ENCODE measurements around the gene BCL2L14. TPM values are rescaled to one million over a fixed set of nuclear protein-coding genes. Genes with fewer than 3 reads are reported as not detected.

The BCL2L14 gene
- total and polyA plus RNA-seq, 9 of the 15 experiments (the other 6 are each of a cell fraction or from before 2014, with no cell fraction given): not detected

DNA sequence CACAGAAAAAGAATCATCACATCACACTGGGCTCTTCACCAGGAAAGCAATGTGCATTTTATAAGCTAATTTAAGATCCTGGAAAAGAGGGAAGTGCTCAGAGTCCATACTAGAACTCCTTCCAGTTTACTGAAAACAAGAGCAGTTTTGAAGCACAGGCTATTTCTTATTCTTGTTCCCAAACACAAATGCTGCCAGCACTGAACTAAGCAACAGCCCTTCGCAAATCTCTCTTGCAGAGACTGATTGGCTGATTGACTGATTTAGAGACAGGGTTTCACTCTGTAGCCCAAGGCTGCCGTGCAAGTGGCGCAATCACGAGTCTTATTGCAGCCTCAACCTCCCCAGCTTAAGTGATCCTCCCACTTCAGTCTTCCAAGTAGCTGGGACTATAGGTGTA lies 44.8 kb downstream of the BCL2L14 start:
- CTCF ChIA-PET (ENCODE audit: low intra/inter-chr PET ratio): no interaction called here
- no peak for FAIRE-seq
- TF ChIP-seq, protein P1, sequence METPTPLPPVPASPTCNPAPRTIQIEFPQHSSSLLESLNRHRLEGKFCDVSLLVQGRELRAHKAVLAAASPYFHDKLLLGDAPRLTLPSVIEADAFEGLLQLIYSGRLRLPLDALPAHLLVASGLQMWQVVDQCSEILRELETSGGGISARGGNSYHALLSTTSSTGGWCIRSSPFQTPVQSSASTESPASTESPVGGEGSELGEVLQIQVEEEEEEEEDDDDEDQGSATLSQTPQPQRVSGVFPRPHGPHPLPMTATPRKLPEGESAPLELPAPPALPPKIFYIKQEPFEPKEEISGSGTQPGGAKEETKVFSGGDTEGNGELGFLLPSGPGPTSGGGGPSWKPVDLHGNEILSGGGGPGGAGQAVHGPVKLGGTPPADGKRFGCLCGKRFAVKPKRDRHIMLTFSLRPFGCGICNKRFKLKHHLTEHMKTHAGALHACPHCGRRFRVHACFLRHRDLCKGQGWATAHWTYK (CRISPR knock-in tag; IDR thresholded peaks at IDR 0.05): no peak
- TF ChIP-seq, protein P2, sequence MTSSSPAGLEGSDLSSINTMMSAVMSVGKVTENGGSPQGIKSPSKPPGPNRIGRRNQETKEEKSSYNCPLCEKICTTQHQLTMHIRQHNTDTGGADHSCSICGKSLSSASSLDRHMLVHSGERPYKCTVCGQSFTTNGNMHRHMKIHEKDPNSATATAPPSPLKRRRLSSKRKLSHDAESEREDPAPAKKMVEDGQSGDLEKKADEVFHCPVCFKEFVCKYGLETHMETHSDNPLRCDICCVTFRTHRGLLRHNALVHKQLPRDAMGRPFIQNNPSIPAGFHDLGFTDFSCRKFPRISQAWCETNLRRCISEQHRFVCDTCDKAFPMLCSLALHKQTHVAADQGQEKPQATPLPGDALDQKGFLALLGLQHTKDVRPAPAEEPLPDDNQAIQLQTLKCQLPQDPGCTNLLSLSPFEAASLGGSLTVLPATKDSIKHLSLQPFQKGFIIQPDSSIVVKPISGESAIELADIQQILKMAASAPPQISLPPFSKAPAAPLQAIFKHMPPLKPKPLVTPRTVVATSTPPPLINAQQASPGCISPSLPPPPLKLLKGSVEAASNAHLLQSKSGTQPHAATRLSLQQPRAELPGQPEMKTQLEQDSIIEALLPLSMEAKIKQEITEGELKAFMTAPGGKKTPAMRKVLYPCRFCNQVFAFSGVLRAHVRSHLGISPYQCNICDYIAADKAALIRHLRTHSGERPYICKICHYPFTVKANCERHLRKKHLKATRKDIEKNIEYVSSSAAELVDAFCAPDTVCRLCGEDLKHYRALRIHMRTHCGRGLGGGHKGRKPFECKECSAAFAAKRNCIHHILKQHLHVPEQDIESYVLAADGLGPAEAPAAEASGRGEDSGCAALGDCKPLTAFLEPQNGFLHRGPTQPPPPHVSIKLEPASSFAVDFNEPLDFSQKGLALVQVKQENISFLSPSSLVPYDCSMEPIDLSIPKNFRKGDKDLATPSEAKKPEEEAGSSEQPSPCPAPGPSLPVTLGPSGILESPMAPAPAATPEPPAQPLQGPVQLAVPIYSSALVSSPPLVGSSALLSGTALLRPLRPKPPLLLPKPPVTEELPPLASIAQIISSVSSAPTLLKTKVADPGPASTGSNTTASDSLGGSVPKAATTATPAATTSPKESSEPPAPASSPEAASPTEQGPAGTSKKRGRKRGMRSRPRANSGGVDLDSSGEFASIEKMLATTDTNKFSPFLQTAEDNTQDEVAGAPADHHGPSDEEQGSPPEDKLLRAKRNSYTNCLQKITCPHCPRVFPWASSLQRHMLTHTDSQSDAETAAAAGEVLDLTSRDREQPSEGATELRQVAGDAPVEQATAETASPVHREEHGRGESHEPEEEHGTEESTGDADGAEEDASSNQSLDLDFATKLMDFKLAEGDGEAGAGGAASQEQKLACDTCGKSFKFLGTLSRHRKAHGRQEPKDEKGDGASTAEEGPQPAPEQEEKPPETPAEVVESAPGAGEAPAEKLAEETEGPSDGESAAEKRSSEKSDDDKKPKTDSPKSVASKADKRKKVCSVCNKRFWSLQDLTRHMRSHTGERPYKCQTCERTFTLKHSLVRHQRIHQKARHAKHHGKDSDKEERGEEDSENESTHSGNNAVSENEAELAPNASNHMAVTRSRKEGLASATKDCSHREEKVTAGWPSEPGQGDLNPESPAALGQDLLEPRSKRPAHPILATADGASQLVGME (CRISPR knock-in tag; IDR thresholded peaks at IDR 0.05): no peak
- no peak for TF ChIP-seq MTA2 (IDR thresholded peaks at IDR 0.05; ENCODE audit: low read depth)
- TF ChIP-seq, protein P3, sequence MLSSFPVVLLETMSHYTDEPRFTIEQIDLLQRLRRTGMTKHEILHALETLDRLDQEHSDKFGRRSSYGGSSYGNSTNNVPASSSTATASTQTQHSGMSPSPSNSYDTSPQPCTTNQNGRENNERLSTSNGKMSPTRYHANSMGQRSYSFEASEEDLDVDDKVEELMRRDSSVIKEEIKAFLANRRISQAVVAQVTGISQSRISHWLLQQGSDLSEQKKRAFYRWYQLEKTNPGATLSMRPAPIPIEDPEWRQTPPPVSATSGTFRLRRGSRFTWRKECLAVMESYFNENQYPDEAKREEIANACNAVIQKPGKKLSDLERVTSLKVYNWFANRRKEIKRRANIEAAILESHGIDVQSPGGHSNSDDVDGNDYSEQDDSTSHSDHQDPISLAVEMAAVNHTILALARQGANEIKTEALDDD (IDR thresholded peaks at IDR 0.05): no peak
- no peak for TF ChIP-seq PHB2 (IDR thresholded peaks at IDR 0.05; ENCODE audit: low read depth)
- no peak for TF ChIP-seq DNMT1 (IDR thresholded peaks at IDR 0.05)
- TF ChIP-seq, protein P4, sequence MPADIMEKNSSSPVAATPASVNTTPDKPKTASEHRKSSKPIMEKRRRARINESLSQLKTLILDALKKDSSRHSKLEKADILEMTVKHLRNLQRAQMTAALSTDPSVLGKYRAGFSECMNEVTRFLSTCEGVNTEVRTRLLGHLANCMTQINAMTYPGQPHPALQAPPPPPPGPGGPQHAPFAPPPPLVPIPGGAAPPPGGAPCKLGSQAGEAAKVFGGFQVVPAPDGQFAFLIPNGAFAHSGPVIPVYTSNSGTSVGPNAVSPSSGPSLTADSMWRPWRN (IDR thresholded peaks at IDR 0.05; ENCODE audit: low read depth): no peak
- no peak for TF ChIP-seq ZEB2 (IDR thresholded peaks at IDR 0.05)
- no peak for TF ChIP-seq GATAD2B (IDR thresholded peaks at IDR 0.05; ENCODE audit: borderline replicate concordance)
- no peak for TF ChIP-seq U2AF1 (optimal IDR thresholded peaks at IDR 0.05; ENCODE audit: low read depth, low read length)
- TF ChIP-seq KLF13 (tag; IDR thresholded peaks at IDR 0.05; ENCODE audit: borderline replicate concordance, low read depth): no peak
- TF ChIP-seq, protein P5, sequence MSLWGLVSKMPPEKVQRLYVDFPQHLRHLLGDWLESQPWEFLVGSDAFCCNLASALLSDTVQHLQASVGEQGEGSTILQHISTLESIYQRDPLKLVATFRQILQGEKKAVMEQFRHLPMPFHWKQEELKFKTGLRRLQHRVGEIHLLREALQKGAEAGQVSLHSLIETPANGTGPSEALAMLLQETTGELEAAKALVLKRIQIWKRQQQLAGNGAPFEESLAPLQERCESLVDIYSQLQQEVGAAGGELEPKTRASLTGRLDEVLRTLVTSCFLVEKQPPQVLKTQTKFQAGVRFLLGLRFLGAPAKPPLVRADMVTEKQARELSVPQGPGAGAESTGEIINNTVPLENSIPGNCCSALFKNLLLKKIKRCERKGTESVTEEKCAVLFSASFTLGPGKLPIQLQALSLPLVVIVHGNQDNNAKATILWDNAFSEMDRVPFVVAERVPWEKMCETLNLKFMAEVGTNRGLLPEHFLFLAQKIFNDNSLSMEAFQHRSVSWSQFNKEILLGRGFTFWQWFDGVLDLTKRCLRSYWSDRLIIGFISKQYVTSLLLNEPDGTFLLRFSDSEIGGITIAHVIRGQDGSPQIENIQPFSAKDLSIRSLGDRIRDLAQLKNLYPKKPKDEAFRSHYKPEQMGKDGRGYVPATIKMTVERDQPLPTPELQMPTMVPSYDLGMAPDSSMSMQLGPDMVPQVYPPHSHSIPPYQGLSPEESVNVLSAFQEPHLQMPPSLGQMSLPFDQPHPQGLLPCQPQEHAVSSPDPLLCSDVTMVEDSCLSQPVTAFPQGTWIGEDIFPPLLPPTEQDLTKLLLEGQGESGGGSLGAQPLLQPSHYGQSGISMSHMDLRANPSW (CRISPR knock-in tag; IDR thresholded peaks at IDR 0.05): no peak
- TF ChIP-seq BRD4 (IDR thresholded peaks at IDR 0.05): no peak

More for the DNA sequence above, 44.8 kb downstream of the BCL2L14 start:
- no peaks in the 10 kb centered on the region for H3K27me3 ChIP-seq (ENCODE audit: control insufficient read depth in 2 of 2, insufficient read depth in 2 of 2, low read length in 2 of 2)
- no peaks in the 10 kb centered on the region for H3K9me1 ChIP-seq (ENCODE audit: control insufficient read depth, insufficient read depth, low read length)
- no peaks in the 10 kb centered on the region for H3K9me3 ChIP-seq (replicated peaks; ENCODE audit: control insufficient read depth, insufficient read depth, low read depth, low read length)
- H3K4me1 ChIP-seq (replicated peaks in 1 of 2; ENCODE audit: control insufficient read depth in 2 of 2, insufficient read depth in 2 of 2, low read length in 2 of 2): no peaks in the 10 kb centered on the region
- no peak overlapping the region for H2AFZ ChIP-seq (ENCODE audit: low read depth, low read length)
- DNase-seq (ENCODE audit: extremely low read depth in 1 of 4, low spot score in 3 of 4): no peak
- in situ Hi-C loops (cut with MboI): no loop called here
- no peak overlapping the region for H3K4me3 ChIP-seq
- WGBS (ENCODE audit: insufficient coverage, low coverage, missing lambda C conversion rate): 91% methylated on average over 3 of the region's 4 CpGs
- POLR2A ChIA-PET: interaction anchor here (1.4 kb wide), 1 partner anchor 12 kb away, joined by 3 read pairs; no protein-coding TSS in a partner anchor
- no peak for ATAC-seq
- no peak overlapping the region for H3K27ac ChIP-seq (ENCODE audit: extremely low read depth, low read depth, low read length)
- BruUV-seq (replicated peaks): no TSS peak
- H4K20me1 ChIP-seq (replicated peaks; ENCODE audit: control insufficient read depth, insufficient read depth, low read length): no peaks in the 10 kb centered on the region
- no peaks in the 10 kb centered on the region for H3K79me2 ChIP-seq (ENCODE audit: control insufficient read depth, insufficient read depth, low read length)
- no peak overlapping the region for H3K9ac ChIP-seq (ENCODE audit: insufficient read depth in 1 of 2, low read depth in 2 of 2, low read length in 2 of 2)
- H3K36me3 ChIP-seq (ENCODE audit: control insufficient read depth, insufficient read depth, low read length): peaks cover 10% of the 10 kb centered on the region; the same call in 1 of the 3 replicates
- intact Hi-C loops (cut with micrococcal nuclease): no loop called here
- H3K4me2 ChIP-seq (ENCODE audit: insufficient read depth, low read length): no peak overlapping the region

Measured in K562 (cell line).